OCI-LY7 (cell line): ENCODE measurements around the gene MYO9B.

Experiments
- EZH2phosphoT487 ChIP-seq: fragments of 200-600 bp; sonication (generic); IDR thresholded peaks from 2 replicates; pipeline ENCODE4 v1.6.1; 2018; ENCODE audit warnings: low read depth, borderline replicate concordance, mild to moderate bottlenecking, mixed run types, antibody characterized with exemption, low read length, moderate library complexity, mixed read lengths
- TF ChIP-seq, protein P1 (sequence below): fragments of 200-600 bp; sonication (generic); conservative IDR thresholded peaks from 2 replicates; pipeline ENCODE4 v1.5.1; 2014; ENCODE audit warnings: mild to moderate bottlenecking, antibody characterized with exemption, low read length, moderate library complexity, mixed read lengths

- TF ChIP-seq EZH2phosphoT487, result no peak
- TF ChIP-seq, protein P1, sequence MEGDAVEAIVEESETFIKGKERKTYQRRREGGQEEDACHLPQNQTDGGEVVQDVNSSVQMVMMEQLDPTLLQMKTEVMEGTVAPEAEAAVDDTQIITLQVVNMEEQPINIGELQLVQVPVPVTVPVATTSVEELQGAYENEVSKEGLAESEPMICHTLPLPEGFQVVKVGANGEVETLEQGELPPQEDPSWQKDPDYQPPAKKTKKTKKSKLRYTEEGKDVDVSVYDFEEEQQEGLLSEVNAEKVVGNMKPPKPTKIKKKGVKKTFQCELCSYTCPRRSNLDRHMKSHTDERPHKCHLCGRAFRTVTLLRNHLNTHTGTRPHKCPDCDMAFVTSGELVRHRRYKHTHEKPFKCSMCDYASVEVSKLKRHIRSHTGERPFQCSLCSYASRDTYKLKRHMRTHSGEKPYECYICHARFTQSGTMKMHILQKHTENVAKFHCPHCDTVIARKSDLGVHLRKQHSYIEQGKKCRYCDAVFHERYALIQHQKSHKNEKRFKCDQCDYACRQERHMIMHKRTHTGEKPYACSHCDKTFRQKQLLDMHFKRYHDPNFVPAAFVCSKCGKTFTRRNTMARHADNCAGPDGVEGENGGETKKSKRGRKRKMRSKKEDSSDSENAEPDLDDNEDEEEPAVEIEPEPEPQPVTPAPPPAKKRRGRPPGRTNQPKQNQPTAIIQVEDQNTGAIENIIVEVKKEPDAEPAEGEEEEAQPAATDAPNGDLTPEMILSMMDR, result no peak
Observed at GRCh38 chr19:17036640-17037039, 38.9 kb upstream of the MYO9B start.
